Measurements from ENCODE around the gene FOXN3. TPM values are rescaled to one million over a fixed set of nuclear protein-coding genes. Genes with fewer than 3 reads are reported as not detected.
"Not testable (repeated sequence)": the region's sequence is repeated elsewhere in the genome, so short reads cannot be mapped to it uniquely, and the experiment has no call there.

The FOXN3 gene
- total RNA-seq, 1 donor from 2014 or later, result 74.7 TPM

- DNase-seq, result no peak
Measured at GRCh38 chr14:89128311-89129026, 288.6 kb downstream of the FOXN3 start.

- DNase-seq, result no peak
Measured at GRCh38 chr14:89126461-89126860, 290.6 kb downstream of the FOXN3 start.

DNA sequence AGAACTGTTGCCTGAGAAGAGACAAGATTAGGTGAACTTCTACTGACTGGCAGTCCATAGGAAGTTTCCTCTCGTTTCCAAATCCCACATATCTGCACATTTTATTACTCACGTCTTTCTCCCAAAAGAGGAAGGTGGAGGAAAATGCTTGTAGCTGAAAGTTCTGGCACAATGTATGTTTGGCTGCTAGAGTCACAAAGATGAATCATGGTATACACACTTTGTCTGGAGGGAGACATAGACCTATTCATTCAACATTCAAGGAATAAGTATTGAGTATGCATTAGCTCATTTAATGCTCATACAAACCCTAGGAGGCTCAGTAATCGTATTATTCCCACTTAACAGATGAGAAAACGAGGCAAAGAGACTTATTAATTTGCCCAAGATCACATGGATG is 291.8 kb downstream of the FOXN3 start:
- no peak for DNase-seq

DNA sequence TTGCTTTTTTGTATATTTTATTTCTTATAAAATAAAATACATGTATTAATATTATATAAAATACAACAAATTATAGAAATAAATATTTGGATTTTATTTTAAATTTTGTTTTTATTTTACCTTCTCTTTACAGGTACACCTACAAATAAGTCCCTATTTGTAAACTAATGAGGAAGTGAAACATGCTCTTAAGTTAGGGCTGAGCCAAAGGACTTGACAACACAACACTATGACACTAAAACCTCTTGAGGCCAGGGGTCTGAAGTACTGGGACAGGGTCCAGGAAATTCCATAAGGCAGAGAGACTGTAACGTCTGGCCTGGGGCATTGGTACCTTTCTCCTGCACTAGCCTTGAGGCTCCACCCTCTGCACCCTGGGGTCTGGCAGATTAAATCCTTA is 293.2 kb downstream of the FOXN3 start:
- no peak for DNase-seq

DNA sequence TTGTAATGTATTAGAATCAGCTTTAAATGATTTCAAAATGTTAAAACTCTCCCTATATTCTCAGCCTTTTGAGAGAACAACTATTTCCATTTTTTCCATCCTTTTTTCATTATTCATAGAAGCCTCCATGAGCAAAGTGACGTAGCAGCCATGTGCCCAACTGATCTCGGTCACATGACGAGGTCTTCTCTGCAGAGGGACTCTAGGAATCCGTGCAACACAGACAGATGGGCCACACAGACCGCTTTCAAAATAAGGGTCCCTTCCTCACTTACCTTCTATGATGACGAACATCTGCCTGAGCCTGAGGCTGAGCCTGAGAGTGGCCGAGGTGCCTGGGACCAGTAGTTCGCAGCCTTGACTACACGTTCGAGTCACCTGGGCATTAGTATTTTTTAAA is 293.8 kb downstream of the FOXN3 start:
- DNase-seq, result no peak

DNA sequence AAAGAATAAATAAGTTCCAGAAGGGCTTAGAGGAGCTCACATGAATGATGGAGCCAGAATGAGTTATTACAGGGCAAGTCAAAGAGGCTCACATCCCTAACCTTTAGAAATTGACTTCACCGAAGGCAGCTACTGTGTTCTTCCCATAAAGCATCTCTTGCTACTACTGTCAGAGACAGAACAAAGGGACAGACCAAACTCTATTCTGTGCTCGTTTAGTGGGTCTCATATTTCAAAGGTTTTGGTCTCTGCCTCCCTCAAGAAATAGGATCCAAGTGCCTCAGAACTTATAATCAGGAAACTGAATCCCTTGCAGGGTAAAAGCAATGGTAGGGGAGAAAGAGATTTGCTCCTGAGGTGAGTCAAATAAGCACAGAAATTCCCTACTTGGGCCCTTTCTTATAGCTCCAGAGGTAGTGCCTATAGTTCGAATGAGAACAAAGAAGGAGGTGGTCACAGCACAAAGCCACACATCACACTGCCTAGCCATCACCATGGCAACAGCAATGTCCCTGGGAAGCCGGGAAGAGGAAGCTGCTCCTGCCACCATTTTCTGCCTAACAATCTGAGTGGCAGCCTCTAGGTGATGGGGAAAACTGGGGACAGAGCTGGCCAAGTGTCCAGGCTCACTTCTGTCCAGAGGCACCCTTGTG is 294.9 kb downstream of the FOXN3 start:
- no peak for DNase-seq

- peak; percentile 24 for DNase-seq
Measured at GRCh38 chr14:89117012-89117411, 300.0 kb downstream of the FOXN3 start.

DNA sequence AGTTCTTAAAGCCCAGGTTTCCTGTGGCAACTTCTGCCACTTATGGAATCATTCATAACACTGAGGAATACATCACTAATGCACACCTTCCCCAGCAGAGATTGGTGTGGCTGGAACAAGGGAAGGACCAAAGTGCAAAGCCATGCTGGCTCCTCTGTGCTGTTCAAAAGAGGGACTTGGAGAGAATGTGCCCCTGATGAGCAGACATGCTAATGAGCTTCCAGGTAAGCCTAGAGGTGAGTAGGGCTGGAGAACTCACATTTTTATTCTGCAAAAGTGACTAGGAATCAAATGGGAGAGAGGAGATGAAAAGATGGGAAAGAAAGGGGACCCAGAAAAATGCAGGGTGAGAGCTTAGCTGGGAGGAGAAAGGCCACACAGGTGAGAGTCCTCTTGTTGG is 302.9 kb downstream of the FOXN3 start:
- DNase-seq, result no peak

- no peak for DNase-seq
Measured at GRCh38 chr14:89112720-89113119, 304.3 kb downstream of the FOXN3 start.

DNA sequence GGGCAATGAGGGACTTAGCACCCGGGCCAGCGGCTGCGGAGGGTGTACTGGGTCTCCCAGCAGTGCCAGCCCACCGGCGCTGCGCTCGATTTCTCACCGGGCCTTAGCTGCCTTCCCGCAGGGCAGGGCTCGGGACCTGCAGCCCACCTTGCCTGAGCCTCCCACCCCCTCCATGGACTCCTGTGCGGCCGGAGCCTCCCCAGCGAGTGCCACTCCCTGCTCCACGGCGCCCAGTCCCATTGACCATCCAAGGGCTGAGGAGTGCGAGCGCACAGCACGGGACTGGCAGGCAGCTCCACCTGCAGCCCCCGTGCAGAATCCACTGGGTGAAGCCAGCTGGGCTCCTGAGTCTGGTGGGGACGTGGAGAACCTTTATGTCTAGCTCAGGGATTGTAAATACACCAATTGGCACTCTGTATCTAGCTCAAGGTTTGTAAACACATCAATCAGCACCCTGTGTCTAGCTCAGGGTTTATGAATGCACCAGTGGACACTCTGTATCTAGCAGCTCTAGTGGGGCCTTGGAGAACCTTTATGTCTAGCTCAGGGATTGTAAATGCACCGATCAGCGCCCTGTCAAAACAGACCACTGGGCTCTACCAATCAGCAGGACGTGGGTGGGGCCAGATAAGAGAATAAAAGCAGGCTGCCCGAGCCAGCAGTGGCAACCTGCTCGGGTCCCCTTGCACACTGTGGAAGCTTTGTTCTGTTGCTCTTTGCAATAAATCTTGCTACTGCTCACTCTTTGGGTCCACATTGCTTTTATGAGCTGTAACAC is 305.1 kb downstream of the FOXN3 start:
- DNase-seq, result not testable (repeated sequence)

DNA sequence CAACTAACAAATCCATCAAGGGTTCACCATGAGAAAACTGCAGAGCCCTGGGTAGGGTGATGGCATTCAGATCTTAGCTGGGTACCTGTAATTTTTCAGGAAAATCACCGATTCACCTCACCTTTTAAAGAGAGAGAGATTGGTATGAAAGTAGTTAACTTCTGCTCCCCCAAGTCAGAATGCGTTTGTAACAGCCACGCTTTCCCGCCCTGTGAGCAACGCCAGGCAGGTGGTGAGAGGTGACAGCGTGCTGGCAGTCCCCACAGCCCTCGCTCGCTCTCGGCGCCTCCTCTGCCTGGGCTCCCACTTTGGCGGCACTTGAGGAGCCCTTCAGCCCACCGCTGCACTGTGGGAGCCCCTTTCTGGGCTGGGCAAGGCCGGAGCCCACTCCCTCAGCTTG is 305.8 kb downstream of the FOXN3 start:
- DNase-seq, result not testable (repeated sequence)

DNA sequence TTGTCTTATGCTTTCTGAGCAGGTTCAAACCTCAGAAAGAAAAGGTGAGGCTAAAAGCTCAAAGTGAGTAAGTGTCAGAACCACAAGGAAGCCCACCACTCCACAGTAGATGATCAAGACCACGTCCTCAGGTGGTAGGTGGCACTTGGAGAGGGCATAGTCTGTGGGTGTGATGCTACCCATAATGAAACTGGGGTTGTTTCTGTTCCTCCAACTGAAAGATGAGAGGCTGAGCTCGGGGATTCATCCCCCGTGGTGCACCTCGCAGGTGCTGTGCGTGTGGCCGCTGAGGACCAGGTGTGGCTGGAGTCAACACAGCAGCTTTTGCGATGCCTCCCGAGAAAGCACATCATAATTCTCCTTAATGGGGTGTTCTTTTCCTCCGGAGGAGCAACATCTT is 306.9 kb downstream of the FOXN3 start:
- no peak for DNase-seq

DNA sequence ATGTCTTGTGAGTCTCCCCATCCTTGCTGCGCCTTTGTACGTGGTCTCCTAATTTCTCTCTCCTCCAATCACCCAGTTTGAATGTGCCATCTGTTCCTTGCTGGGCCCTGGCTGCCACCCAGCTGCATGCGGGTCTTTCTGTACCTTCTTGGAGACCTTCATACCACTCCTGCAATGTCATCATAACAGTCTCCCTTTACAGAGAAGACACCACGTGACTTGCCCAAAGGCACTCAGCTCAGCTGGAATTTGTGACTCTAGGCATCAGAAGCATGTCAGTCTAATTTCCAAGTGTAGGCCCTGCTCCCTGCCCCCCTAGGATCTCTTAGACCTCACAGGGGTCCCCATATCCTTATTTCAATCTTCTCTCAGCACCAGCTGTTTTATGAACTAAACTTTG is 308.4 kb downstream of the FOXN3 start:
- no peak for DNase-seq

- DNase-seq, result no peak
Measured at GRCh38 chr14:89107626-89108025, 309.4 kb downstream of the FOXN3 start.

All from tongue (tissue), 2 donors.